Neural crest cell (in vitro differentiated cells): ENCODE results near the gene TCEANC2. TPM values are rescaled to one million over a fixed set of nuclear protein-coding genes. Genes with fewer than 3 reads are reported as not detected.
"Not testable (repeated sequence)": the region's sequence is repeated elsewhere in the genome, so short reads cannot be mapped to it uniquely, and the experiment has no call there.

ENCODE experiments used
- DNase-seq: peaks from one replicate; pipeline ENCODE4 v3.0.0; 2021; ENCODE audit warnings: low read depth, mixed read lengths, low spot score
- H3K27ac Mint-ChIP-seq: one replicate; pipeline ENCODE4 v1.8.0; 2021; ENCODE audit warnings: mild to moderate bottlenecking, mixed read lengths; ENCODE audit not compliant: unreplicated experiment
- H3K27me3 Mint-ChIP-seq: 2 replicates; pipeline ENCODE4 v1.8.0; 2021; ENCODE audit warnings: low read depth, mild to moderate bottlenecking, mixed read lengths
- H3K36me3 Mint-ChIP-seq: 2 replicates; pipeline ENCODE4 v1.8.0; 2021; ENCODE audit warnings: low read depth, mild to moderate bottlenecking, mixed read lengths
- H3K4me1 Mint-ChIP-seq: 2 replicates; pipeline ENCODE4 v1.8.0; 2021; ENCODE audit warnings: mixed read lengths
- H3K4me3 Mint-ChIP-seq: one replicate; pipeline ENCODE4 v1.8.0; 2021; ENCODE audit warnings: mild to moderate bottlenecking, mixed read lengths
- H3K9me3 Mint-ChIP-seq: 2 replicates; pipeline ENCODE4 v1.8.0; 2021; ENCODE audit warnings: mixed read lengths
- long read RNA-seq: library from polyadenylated mRNA; unstranded; transcript quantifications from one replicate; pipeline ENCODE4 v2.0.0, GENCODE V29; 2020
- total RNA-seq: library from RNA; stranded (reverse); gene quantifications from 2 replicates; pipeline ENCODE4 v1.2.1, GENCODE V29; 2021
- TF ChIP-seq, protein P1 (sequence below): fragments of 200-600 bp; sonication (generic); conservative IDR thresholded peaks from 2 replicates; pipeline ENCODE4 v1.5.0; 2021; ENCODE audit warnings: antibody characterized with exemption, mild to moderate bottlenecking

The TCEANC2 gene
- 8.5 and 8.7 TPM in 2 replicates for total RNA-seq
- long read RNA-seq, full-length matches to known transcripts: 9 of 14 reads
- long read RNA-seq, partial matches to known transcripts: 1 of 14 reads
- long read RNA-seq, other reads (novel, unspliced or antisense): 4 of 14 reads

DNA sequence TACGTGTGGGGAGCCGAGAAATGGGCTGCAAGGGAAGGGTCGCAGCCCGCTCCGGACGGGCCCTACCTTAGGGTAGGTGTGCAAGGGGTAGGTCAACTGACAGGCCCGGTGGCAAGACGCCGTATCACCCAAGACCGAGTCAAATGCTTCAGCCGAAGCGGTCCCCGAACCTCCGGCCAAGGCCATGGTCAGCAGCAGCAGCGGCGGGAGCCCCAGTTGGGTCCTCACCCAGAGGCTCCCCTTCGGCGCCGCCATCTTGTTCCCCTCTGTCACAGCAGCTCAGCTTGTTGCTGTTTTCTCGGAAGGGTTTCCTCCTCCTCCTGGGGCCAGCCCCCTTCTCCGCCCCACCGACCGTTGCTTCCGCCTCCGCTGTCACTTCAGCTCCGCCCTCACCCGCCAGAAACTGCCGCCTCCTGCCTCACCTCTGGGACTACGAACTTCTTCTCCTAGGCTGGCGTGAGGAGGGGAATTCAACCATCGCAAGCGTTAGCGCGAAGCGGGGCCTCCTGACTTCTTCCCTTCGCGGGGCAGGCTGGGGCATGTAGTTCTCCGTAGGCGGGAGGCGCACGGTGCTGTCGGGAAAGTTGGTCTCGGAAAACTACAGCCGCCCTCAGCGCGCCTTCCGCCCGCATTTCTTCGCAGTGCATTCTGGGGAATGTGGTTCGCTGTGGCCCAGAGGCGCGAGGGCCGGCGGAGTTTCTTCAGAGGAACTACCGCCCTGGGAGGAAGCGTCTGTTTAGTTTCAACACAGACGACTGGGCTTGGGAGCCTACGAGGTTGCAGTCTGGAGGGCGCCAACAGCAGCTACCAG lies at the start of gene TCEANC2, which contains the start of gene TMEM59:
TSS of gene TCEANC2 (plus strand) at position 675 of the 811 bp plus-strand sequence. CDS start 815 bp downstream, outside the sequence.
TSS of gene TMEM59 (minus strand) at position 271 of the 811 bp plus-strand sequence. CDS start at position 255, 16 bp downstream.
- H3K9me3 Mint-ChIP-seq: no peaks in the 10 kb centered on the region
- peaks cover 12% of the 10 kb centered on the region for H3K4me1 Mint-ChIP-seq
- no peaks in the 10 kb centered on the region for H3K27me3 Mint-ChIP-seq
- H3K4me3 Mint-ChIP-seq: no peak within 1 kb of the TSS
- TF ChIP-seq, protein P1, sequence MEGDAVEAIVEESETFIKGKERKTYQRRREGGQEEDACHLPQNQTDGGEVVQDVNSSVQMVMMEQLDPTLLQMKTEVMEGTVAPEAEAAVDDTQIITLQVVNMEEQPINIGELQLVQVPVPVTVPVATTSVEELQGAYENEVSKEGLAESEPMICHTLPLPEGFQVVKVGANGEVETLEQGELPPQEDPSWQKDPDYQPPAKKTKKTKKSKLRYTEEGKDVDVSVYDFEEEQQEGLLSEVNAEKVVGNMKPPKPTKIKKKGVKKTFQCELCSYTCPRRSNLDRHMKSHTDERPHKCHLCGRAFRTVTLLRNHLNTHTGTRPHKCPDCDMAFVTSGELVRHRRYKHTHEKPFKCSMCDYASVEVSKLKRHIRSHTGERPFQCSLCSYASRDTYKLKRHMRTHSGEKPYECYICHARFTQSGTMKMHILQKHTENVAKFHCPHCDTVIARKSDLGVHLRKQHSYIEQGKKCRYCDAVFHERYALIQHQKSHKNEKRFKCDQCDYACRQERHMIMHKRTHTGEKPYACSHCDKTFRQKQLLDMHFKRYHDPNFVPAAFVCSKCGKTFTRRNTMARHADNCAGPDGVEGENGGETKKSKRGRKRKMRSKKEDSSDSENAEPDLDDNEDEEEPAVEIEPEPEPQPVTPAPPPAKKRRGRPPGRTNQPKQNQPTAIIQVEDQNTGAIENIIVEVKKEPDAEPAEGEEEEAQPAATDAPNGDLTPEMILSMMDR: no peak
- DNase-seq: peak; percentile 95
- H3K36me3 Mint-ChIP-seq: no peaks in the 10 kb centered on the region
- H3K27ac Mint-ChIP-seq: peak within 1 kb of the TSS; percentile 76

- not testable (repeated sequence) for H3K4me1 Mint-ChIP-seq, H3K36me3 Mint-ChIP-seq, H3K27ac Mint-ChIP-seq, H3K9me3 Mint-ChIP-seq, H3K4me3 Mint-ChIP-seq, DNase-seq
- peaks cover 13% of the 10 kb centered on the region for H3K27me3 Mint-ChIP-seq
Measured at GRCh38 chr1:54003750-54004480, 49.5 kb upstream of the TCEANC2 start.

DNA sequence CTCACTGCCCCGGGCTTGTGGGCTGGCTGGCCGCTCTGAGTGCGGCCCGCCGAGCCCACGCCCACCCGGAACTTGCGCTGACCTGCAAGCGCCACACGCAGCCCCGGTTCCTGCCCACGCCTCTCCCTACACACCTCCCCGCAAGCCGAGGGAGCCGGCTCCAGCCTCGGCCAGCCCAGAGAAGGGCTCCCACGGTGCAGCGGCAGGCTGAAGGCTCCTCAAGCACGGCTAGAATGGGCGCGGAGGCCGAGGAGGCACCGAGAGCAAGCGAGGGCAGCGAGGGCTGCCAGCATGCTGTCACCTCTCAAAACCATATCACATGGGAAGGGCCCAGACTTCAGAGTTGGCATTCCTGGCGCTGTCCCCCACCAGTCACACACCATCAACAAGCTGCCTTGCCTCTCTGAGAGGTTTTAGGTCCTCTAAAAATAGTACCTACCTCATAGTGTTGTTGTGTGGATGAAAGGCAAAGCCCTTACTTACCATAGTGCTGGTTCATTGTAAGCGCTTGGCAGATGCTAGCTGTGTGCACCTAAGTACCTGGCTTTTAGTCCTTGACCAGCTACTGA lies 48.8 kb upstream of the TCEANC2 start:
- H3K27me3 Mint-ChIP-seq: peaks cover 13% of the 10 kb centered on the region
- peaks cover 2% of the 10 kb centered on the region for H3K9me3 Mint-ChIP-seq
- H3K4me1 Mint-ChIP-seq: no peaks in the 10 kb centered on the region
- no peak for DNase-seq
- H3K36me3 Mint-ChIP-seq: no peaks in the 10 kb centered on the region
- H3K4me3 Mint-ChIP-seq: no peak overlapping the region
- H3K27ac Mint-ChIP-seq: no peak overlapping the region
- TF ChIP-seq, protein P1: no peak

GRCh38 chr1:54006508-54006907 lies 46.9 kb upstream of the TCEANC2 start:
- Mint-ChIP-seq H3K27me3 (peaks cover 14% of the 10 kb centered on the region), H3K4me1 (no peaks in the 10 kb centered on the region), H3K36me3 (no peaks in the 10 kb centered on the region), H3K4me3 (no peak overlapping the region), H3K27ac (no peak overlapping the region), H3K9me3 (peaks cover 2% of the 10 kb centered on the region)
- no peak for DNase-seq
- TF ChIP-seq, protein P1: no peak

GRCh38 chr1:54007613-54008012 lies 45.8 kb upstream of the TCEANC2 start:
- no peaks in the 10 kb centered on the region for H3K4me1 Mint-ChIP-seq
- H3K36me3 Mint-ChIP-seq: no peaks in the 10 kb centered on the region
- H3K9me3 Mint-ChIP-seq: peaks cover 2% of the 10 kb centered on the region
- H3K4me3 Mint-ChIP-seq: no peak overlapping the region
- H3K27ac Mint-ChIP-seq: no peak overlapping the region
- TF ChIP-seq, protein P1: no peak
- peaks cover 19% of the 10 kb centered on the region for H3K27me3 Mint-ChIP-seq
- no peak for DNase-seq
